ENCODE results near the gene SIRPB2. TPM values are rescaled to one million over a fixed set of nuclear protein-coding genes. Genes with fewer than 3 reads are reported as not detected.
"Not testable (repeated sequence)": the region's sequence is repeated elsewhere in the genome, so short reads cannot be mapped to it uniquely, and the experiment has no call there.

The SIRPB2 gene
- total and polyA plus RNA-seq, 2 experiments from 2014 or later, result not detected

DNA sequence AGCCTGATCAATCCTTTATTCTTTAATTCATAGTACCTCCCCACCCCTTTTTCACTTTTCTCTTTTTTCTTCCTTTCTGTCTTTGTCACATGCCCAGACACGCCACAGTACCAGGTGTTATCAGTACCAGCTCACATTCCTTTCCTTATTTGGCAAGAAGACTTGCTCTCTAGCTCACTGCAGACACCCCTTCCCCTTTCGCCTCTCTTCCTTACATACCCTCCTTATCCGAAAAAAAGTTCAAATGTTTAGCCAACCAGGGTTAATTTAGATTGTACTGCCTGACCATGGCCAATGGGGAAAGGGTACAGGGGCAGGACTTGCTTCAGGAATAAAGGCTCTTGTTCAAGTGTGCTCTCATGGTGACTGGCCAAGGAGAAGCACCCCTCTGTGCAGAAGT is 9.3 kb upstream of the SIRPB2 start:
- H3K36me3 ChIP-seq (ENCODE audit: low read depth), result no peaks in the 10 kb centered on the region
- no peaks in the 10 kb centered on the region for H4K20me1 ChIP-seq (ENCODE audit: insufficient read depth)
- H3K9ac ChIP-seq, result no peak overlapping the region
- no peak overlapping the region for H3K4me2 ChIP-seq (ENCODE audit: unreplicated experiment)
- in situ Hi-C loops (cut with MboI), result no loop called here
- H3K27ac ChIP-seq, result no peak overlapping the region
- H3K9me2 ChIP-seq (ENCODE audit: insufficient read depth), result no peaks in the 10 kb centered on the region
- H3K4me3 ChIP-seq, result no peak overlapping the region
- 0 out of 2 replicates have a peak, but pooled peaks cover 7% of the 10 kb centered on the region for H3F3A ChIP-seq (ENCODE audit: insufficient read depth)
- no peaks in the 10 kb centered on the region for H3K9me3 ChIP-seq (ENCODE audit: low read depth)
- WGBS, 2 experiments (ENCODE audit: low coverage in 1 of 2, low lambda C conversion rate in 2 of 2, missing lambda C conversion rate in 2 of 2), result 52 to 56% methylated on average over 3 of the region's 3 CpGs
- no peak for DNase-seq
- TF ChIP-seq EZH2phosphoT487 (IDR thresholded peaks at IDR 0.05; ENCODE audit: insufficient read depth, low read depth) (no peak), EZH2 (IDR thresholded peaks at IDR 0.05; ENCODE audit: insufficient read depth, poor library complexity, severe bottlenecking) (no peak)
- H3K79me2 ChIP-seq (ENCODE audit: insufficient read depth), result no peaks in the 10 kb centered on the region
- peaks cover 28% of the 10 kb centered on the region for H3K27me3 ChIP-seq (replicated peaks; ENCODE audit: insufficient read depth)
- peaks cover 7% of the 10 kb centered on the region for H3K4me1 ChIP-seq (ENCODE audit: insufficient read depth)
- H2AFZ ChIP-seq, result no peak overlapping the region

DNA sequence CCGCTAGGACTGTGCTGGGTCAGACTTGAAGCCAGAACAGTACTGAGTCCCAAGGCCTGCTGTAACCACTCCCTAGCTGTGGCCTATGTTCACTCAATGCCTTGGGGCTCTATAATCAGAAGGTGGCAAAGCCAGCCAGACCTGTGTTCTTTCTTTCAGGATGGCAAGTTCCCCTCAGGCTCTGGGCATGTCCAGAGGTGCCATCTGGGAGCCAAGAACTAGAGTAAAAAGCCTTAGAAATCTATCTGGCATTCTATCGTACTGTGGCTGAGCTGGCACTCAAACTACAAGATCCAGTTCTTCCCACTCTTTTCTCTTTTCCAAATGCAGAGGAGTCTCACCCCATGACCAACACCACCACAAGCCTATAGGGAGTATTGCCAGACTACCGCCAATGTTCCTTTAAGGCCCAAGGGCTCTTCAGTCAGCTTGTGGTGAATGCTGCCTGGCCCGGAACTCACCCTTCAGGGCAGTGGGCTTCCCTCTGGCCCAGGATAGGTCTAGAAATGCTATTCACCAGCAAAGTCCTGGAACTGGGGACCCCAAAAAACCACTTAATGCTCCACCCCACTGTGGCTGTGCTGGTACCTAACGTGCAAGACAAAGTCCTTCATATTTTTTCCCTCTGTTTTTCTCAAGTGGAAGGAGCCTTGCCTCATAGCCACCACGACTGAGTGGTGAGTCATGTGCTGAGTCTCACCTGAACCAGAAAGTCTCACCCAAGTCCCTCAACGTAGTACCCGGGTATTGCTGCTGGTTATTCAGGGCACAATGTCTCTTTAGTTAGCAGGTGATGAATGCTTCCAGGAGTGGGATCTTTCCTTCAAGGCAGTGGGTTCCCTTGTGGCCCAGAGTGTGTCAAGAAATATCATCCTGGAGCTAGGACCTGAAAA is 8.6 kb upstream of the SIRPB2 start:
- Histone ChIP-seq H3K4me3 (no peak overlapping the region), H3K27ac (no peak overlapping the region), H3K36me3 (ENCODE audit: low read depth) (no peaks in the 10 kb centered on the region), H3K79me2 (ENCODE audit: insufficient read depth) (no peaks in the 10 kb centered on the region), H3K4me1 (ENCODE audit: insufficient read depth) (no peaks in the 10 kb centered on the region), H3K9me2 (ENCODE audit: insufficient read depth) (no peaks in the 10 kb centered on the region), H3K4me2 (ENCODE audit: unreplicated experiment) (no peak overlapping the region), H3K9ac (no peak overlapping the region), H4K20me1 (ENCODE audit: insufficient read depth) (no peaks in the 10 kb centered on the region), H3F3A (ENCODE audit: insufficient read depth) (no peaks in the 10 kb centered on the region), H3K9me3 (ENCODE audit: low read depth) (no peaks in the 10 kb centered on the region), H2AFZ (no peak overlapping the region), H3K27me3 (replicated peaks; ENCODE audit: insufficient read depth) (peaks cover 35% of the 10 kb centered on the region)
- 53 to 56% methylated on average over 8 of the region's 8 CpGs for WGBS, 2 experiments (ENCODE audit: low coverage in 1 of 2, low lambda C conversion rate in 2 of 2, missing lambda C conversion rate in 2 of 2)
- in situ Hi-C loops (cut with MboI), result no loop called here
- DNase-seq, result no peak
- no peak for TF ChIP-seq EZH2phosphoT487 (IDR thresholded peaks at IDR 0.05; ENCODE audit: insufficient read depth, low read depth)
- TF ChIP-seq EZH2 (IDR thresholded peaks at IDR 0.05; ENCODE audit: insufficient read depth, poor library complexity, severe bottlenecking), result no peak

DNA sequence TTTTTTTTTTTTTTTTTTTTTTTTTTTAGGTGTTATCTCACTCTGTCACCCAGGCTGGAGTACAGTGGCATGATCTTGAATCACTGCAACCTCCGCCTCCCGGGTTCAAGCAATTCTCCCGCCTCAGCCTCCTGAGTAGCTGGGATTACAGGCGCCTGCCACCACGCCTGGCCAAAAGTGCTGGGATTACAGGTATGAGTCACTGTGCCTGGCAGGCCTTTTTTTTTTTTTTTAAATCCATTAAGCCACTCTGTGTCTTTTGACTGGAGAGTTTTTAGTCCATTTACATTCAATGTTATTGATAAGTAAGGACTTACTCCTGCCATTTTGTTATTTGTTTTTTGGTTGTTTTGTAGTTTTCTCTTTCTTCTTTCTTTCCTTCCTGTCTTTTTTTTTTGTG is 6.2 kb upstream of the SIRPB2 start:
- 82 to 84% methylated on average over 5 of the region's 5 CpGs for WGBS, 2 experiments (ENCODE audit: low coverage in 1 of 2, low lambda C conversion rate in 2 of 2, missing lambda C conversion rate in 2 of 2)

DNA sequence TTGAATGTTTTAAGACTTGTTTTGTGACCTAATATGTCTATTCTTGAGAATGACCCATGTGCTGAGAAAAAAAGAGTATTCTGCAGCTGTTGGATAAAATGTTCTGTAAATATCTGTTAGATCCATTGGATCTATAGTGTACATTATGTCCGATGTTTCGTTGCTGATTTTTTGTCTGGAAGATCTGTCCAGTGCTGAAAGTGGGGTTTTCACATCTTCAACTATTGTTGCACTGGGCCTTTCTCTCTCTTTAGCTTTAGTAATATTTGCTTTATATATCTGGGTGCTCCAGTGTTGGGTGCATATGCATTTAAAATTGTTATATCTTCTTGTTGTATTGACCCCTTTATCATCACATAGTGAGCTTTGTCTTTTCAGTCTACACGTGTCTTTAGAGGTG is 5.7 kb upstream of the SIRPB2 start:
- H4K20me1 ChIP-seq (ENCODE audit: insufficient read depth), result no peaks in the 10 kb centered on the region
- no peak overlapping the region for H2AFZ ChIP-seq
- H3K4me1 ChIP-seq (ENCODE audit: insufficient read depth), result no peaks in the 10 kb centered on the region
- H3F3A ChIP-seq (ENCODE audit: insufficient read depth), result no peaks in the 10 kb centered on the region
- no peak for DNase-seq
- H3K9ac ChIP-seq, result no peak overlapping the region
- no peaks in the 10 kb centered on the region for H3K79me2 ChIP-seq (ENCODE audit: insufficient read depth)
- no peak overlapping the region for H3K4me3 ChIP-seq
- H3K27ac ChIP-seq, result no peak overlapping the region
- peaks cover 56% of the 10 kb centered on the region for H3K27me3 ChIP-seq (replicated peaks; ENCODE audit: insufficient read depth)
- in situ Hi-C loops (cut with MboI), result no loop called here
- no peaks in the 10 kb centered on the region for H3K36me3 ChIP-seq (ENCODE audit: low read depth)
- H3K9me2 ChIP-seq (ENCODE audit: insufficient read depth), result no peaks in the 10 kb centered on the region
- H3K4me2 ChIP-seq (ENCODE audit: unreplicated experiment), result no peak overlapping the region
- H3K9me3 ChIP-seq (ENCODE audit: low read depth), result no peaks in the 10 kb centered on the region
- TF ChIP-seq EZH2 (IDR thresholded peaks at IDR 0.05; ENCODE audit: insufficient read depth, poor library complexity, severe bottlenecking) (no peak), EZH2phosphoT487 (IDR thresholded peaks at IDR 0.05; ENCODE audit: insufficient read depth, low read depth) (no peak)
- WGBS, 2 experiments (ENCODE audit: low coverage in 1 of 2, low lambda C conversion rate in 2 of 2, missing lambda C conversion rate in 2 of 2), result 82 to 88% methylated on average over 3 of the region's 3 CpGs

More for the DNA sequence above, 6.2 kb upstream of the SIRPB2 start:
- H4K20me1 ChIP-seq (ENCODE audit: insufficient read depth); H3K79me2 ChIP-seq (ENCODE audit: insufficient read depth); H3K27ac ChIP-seq; H3K4me3 ChIP-seq; in situ Hi-C loops (cut with MboI); H3F3A ChIP-seq (ENCODE audit: insufficient read depth); H3K9ac ChIP-seq; H3K36me3 ChIP-seq (ENCODE audit: low read depth); H2AFZ ChIP-seq; H3K4me1 ChIP-seq (ENCODE audit: insufficient read depth); H3K9me3 ChIP-seq (ENCODE audit: low read depth); H3K4me2 ChIP-seq (ENCODE audit: unreplicated experiment); H3K9me2 ChIP-seq (ENCODE audit: insufficient read depth): not testable (repeated sequence)
- DNase-seq, result peak; percentile 32
- H3K27me3 ChIP-seq (replicated peaks; ENCODE audit: insufficient read depth), result peaks cover 56% of the 10 kb centered on the region
